Uterus (tissue), 2 donors: Measurements from ENCODE around the gene LRIT1.

ENCODE experiments used
- POLR2A ChIP-seq, 2 donors: fragments of 450-650 bp; IDR thresholded peaks; one replicate each; pipeline ENCODE4 v1.6.1; 2016; ENCODE audit warnings: antibody characterized with exemption in 2 of 2, mild to moderate bottlenecking in 1 of 2, moderate library complexity in 1 of 2
- TF ChIP-seq, protein P1 (sequence below), 4 experiments: fragments of 200-600 bp in 2 of 4; fragments of 450-650 bp in 2 of 4; sonication (generic) in 2 of 4; IDR thresholded peaks; one replicate each; pipeline ENCODE4 v1.5.1; 2016 to 2019; ENCODE audit warnings: antibody characterized with exemption in 4 of 4, mild to moderate bottlenecking in 2 of 4, moderate library complexity in 1 of 4

DNA sequence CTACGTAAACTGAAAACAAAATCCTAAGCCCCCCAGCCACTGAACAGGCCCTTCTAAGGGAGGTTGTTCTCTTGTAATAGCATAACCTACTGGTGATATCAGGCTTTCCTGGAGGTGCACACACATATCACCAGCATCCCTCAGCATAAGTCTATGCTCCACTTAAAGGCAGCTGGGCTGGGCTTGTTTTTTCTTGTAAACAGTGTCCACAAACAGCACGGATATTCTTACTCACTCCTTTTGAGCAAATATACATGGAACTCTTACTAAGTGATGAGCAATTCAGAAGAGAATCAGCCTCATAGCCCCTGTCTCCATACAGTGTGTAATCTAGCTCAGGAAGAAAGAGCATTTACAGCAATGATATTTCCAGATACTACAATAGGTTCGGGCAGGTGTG is 2.4 kb downstream of the LRIT1 start:
- TF ChIP-seq, protein P1, sequence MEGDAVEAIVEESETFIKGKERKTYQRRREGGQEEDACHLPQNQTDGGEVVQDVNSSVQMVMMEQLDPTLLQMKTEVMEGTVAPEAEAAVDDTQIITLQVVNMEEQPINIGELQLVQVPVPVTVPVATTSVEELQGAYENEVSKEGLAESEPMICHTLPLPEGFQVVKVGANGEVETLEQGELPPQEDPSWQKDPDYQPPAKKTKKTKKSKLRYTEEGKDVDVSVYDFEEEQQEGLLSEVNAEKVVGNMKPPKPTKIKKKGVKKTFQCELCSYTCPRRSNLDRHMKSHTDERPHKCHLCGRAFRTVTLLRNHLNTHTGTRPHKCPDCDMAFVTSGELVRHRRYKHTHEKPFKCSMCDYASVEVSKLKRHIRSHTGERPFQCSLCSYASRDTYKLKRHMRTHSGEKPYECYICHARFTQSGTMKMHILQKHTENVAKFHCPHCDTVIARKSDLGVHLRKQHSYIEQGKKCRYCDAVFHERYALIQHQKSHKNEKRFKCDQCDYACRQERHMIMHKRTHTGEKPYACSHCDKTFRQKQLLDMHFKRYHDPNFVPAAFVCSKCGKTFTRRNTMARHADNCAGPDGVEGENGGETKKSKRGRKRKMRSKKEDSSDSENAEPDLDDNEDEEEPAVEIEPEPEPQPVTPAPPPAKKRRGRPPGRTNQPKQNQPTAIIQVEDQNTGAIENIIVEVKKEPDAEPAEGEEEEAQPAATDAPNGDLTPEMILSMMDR (IDR thresholded peaks at IDR 0.05) = no peak
- TF ChIP-seq POLR2A (IDR thresholded peaks at IDR 0.05) = no peak
